ENCODE measurements around the gene UMPS.

Gene UMPS

DNA sequence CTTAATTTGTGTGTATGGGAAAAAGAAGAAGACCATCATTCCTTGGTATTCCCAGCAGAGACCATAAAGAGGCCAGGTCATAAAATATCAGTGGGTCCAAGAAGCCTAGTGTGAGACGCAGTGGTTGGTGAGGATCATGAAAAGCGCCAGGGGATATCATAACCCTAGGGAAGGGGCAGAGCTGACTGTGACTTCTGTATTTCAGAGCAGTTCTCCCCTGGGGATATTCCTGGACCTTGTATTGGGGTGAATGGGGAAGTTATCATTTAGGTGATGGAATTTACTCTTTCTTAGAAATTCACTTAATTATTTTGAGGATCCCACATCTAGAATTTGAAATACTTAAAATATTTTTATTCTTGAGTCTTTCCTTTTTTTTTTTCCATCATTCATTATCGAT is 34.9 kb upstream of the UMPS start:
- Histone ChIP-seq H3K27me3 (ENCODE audit: control insufficient read depth, insufficient read depth, low read length, poor library complexity, severe bottlenecking) (no peaks in the 10 kb centered on the region), H3K27ac (ENCODE audit: insufficient read depth, low read depth, low read length, poor library complexity, severe bottlenecking) (no peak overlapping the region), H3K4me3 (ENCODE audit: insufficient read depth, low read depth, low read length) (no peak overlapping the region), H3K36me3 (ENCODE audit: control insufficient read depth, insufficient read depth, low read length) (no peaks in the 10 kb centered on the region), H3K4me1 (ENCODE audit: control insufficient read depth, insufficient read depth, low read length) (no peaks in the 10 kb centered on the region), H3K9me3 (ENCODE audit: control insufficient read depth, low read length) (no peaks in the 10 kb centered on the region)
- WGBS, 2 experiments, result 97 to 100% methylated on average over 2 of the region's 3 CpGs

DNA sequence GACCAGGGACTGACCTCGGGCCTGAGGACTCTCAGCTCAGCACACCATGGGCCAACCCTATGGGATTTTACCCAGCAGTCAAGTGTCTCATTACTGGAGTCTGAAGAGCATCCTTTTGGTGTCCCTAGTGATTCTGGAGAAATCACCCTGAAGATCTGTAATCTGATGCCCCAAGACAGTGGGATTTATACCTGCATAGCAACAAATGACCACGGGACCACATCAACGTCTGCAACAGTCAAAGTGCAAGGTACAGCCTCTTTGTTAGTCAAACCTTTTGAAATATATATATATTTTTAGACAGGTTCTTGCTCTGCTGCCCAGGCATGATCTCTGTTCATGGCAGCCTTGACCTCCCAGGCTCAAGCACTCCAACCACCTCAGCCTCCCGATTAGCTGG is 34.2 kb upstream of the UMPS start:
- WGBS, 2 experiments, result 89 to 97% methylated on average over 3 to 4 of the region's 4 CpGs
- Histone ChIP-seq H3K9me3 (ENCODE audit: control insufficient read depth, low read length) (no peaks in the 10 kb centered on the region), H3K4me1 (ENCODE audit: control insufficient read depth, insufficient read depth, low read length) (no peaks in the 10 kb centered on the region)

DNA sequence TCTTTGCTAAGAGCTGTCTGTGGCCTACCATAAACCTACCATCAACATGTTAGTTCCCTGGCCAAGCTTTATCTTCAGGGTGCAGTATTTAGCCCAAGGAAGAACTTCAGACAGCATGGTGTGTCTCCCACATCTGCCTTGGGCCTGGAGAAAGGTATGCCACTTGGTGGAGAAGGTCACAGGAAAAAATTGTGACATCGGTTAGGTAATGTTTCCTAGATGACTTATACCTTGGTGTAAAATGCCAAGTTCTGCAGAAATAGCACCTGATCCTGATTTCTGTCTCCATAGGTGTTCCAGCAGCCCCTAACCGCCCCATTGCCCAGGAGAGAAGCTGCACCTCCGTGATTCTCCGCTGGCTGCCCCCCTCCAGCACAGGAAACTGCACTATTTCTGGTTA is 33.0 kb upstream of the UMPS start:
- H3K4me1 ChIP-seq (ENCODE audit: control insufficient read depth, insufficient read depth, low read length), result no peaks in the 10 kb centered on the region
- no peak overlapping the region for H3K4me3 ChIP-seq (ENCODE audit: insufficient read depth, low read depth, low read length)
- H3K27me3 ChIP-seq (ENCODE audit: control insufficient read depth, insufficient read depth, low read length, poor library complexity, severe bottlenecking), result no peaks in the 10 kb centered on the region
- no peaks in the 10 kb centered on the region for H3K36me3 ChIP-seq (ENCODE audit: control insufficient read depth, insufficient read depth, low read length)
- 91 to 93% methylated on average over 4 of the region's 4 CpGs for WGBS, 2 experiments
- no peaks in the 10 kb centered on the region for H3K9me3 ChIP-seq (ENCODE audit: control insufficient read depth, low read length)
- no peak overlapping the region for H3K27ac ChIP-seq (ENCODE audit: insufficient read depth, low read depth, low read length, poor library complexity, severe bottlenecking)

More for the DNA sequence above, 34.2 kb upstream of the UMPS start:
- H3K27ac ChIP-seq (ENCODE audit: insufficient read depth, low read depth, low read length, poor library complexity, severe bottlenecking), result no peak overlapping the region
- H3K4me3 ChIP-seq (ENCODE audit: insufficient read depth, low read depth, low read length), result no peak overlapping the region
- no peaks in the 10 kb centered on the region for H3K36me3 ChIP-seq (ENCODE audit: control insufficient read depth, insufficient read depth, low read length)
- H3K27me3 ChIP-seq (ENCODE audit: control insufficient read depth, insufficient read depth, low read length, poor library complexity, severe bottlenecking), result no peaks in the 10 kb centered on the region

DNA sequence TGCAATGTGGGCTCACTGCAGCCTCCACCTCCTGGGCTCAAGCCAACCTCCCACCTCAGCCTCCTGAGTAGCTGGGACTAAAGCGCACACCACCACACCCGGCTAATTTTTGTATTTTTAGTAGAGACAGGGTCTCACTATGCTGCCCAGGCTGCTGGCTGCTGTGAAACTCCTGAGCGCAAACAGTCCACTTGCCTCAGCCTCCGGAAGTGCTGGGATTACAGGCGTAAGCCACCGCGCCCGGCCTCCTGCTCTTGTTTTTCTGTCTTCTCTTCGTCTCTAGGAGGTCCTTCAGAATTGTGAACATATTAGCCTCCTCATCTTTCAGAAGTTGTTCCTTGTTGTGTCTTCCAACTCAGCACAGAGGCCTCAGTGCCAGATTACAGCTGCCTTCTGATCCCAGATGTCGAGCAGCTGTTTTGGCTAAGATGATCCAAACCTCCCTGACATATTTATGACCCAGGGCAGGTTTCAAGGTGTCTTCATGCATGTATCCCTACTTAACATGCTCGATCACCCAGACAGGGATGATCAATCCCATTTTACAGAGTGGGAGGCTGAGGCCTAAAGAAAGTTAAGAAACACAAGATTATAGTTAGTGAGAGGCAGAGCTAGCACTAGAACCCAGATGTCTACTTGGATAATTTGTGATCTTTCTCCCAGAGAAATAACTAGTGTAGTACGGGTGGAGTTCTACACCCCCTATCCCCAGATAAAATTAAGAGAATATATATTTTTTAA is 32.1 kb upstream of the UMPS start:
- Histone ChIP-seq H3K4me1 (ENCODE audit: control insufficient read depth, insufficient read depth, low read length) (no peaks in the 10 kb centered on the region), H3K27ac (ENCODE audit: insufficient read depth, low read depth, low read length, poor library complexity, severe bottlenecking) (no peak overlapping the region), H3K9me3 (ENCODE audit: control insufficient read depth, low read length) (no peaks in the 10 kb centered on the region), H3K4me3 (ENCODE audit: insufficient read depth, low read depth, low read length) (no peak overlapping the region), H3K27me3 (ENCODE audit: control insufficient read depth, insufficient read depth, low read length, poor library complexity, severe bottlenecking) (no peaks in the 10 kb centered on the region), H3K36me3 (ENCODE audit: control insufficient read depth, insufficient read depth, low read length) (no peaks in the 10 kb centered on the region)
- WGBS, 2 experiments, result 92 to 95% methylated on average over 12 of the region's 12 CpGs

GRCh38 chr3:124699051-124699450 is 31.2 kb upstream of the UMPS start:
- no peaks in the 10 kb centered on the region for H3K27me3 ChIP-seq (ENCODE audit: control insufficient read depth, insufficient read depth, low read length, poor library complexity, severe bottlenecking)
- WGBS, 2 experiments, result 92% methylated on average over 1 of the region's 1 CpG; no CpG with 5 or more reads in 1 of the 2 experiments

GRCh38 chr3:124699686-124700396 is 30.4 kb upstream of the UMPS start:
- Histone ChIP-seq H3K4me3 (ENCODE audit: insufficient read depth, low read depth, low read length) (no peak overlapping the region), H3K4me1 (ENCODE audit: control insufficient read depth, insufficient read depth, low read length) (no peaks in the 10 kb centered on the region), H3K27me3 (ENCODE audit: control insufficient read depth, insufficient read depth, low read length, poor library complexity, severe bottlenecking) (no peaks in the 10 kb centered on the region), H3K9me3 (ENCODE audit: control insufficient read depth, low read length) (no peaks in the 10 kb centered on the region), H3K36me3 (ENCODE audit: control insufficient read depth, insufficient read depth, low read length) (no peaks in the 10 kb centered on the region), H3K27ac (ENCODE audit: insufficient read depth, low read depth, low read length, poor library complexity, severe bottlenecking) (no peak overlapping the region)
- WGBS, 2 experiments, result 84 to 87% methylated on average over 12 of the region's 12 CpGs

More at GRCh38 chr3:124699051-124699450, 31.2 kb upstream of the UMPS start:
- H3K4me3 ChIP-seq (ENCODE audit: insufficient read depth, low read depth, low read length), result no peak overlapping the region
- no peaks in the 10 kb centered on the region for H3K36me3 ChIP-seq (ENCODE audit: control insufficient read depth, insufficient read depth, low read length)
- no peaks in the 10 kb centered on the region for H3K4me1 ChIP-seq (ENCODE audit: control insufficient read depth, insufficient read depth, low read length)
- no peaks in the 10 kb centered on the region for H3K9me3 ChIP-seq (ENCODE audit: control insufficient read depth, low read length)
- H3K27ac ChIP-seq (ENCODE audit: insufficient read depth, low read depth, low read length, poor library complexity, severe bottlenecking), result no peak overlapping the region

DNA sequence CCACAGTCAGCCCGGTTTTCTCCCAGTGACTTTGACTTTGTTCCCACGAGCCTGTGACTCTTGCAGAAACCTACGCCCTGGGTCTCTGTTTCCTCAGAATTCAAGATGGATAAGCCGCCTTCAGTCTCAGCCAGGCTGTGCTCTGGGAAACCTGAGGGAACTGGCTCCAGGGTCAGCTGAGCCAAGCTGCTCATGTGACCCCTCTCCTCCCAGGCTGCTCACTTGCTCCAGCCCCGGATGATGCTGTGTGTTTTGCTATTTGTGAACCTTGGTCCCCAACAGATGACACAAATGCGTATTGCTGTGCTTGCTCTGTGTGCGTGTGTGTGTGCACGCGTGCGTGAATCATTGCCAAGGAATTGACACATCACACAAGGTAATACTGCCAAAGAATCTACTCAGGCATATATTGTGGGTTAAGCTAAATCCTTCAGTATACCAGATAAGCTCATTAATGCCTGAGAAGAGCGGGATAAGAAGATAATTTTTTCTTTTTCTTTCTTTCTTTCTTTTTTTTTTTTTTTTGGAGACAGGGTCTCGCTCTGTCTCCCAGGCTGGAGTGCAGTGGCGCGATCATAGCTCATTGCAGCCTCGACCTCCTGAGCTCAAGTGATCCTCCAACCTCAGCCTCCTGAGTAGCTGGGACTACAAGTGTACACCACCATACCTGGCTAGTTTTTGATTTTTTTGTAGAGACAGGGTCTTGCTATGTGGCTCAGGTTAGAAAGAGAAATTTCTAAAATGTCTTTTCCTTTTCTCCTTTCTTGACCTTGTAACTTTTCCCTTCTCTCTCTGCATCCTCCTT is 29.2 kb upstream of the UMPS start:
- no peaks in the 10 kb centered on the region for H3K27me3 ChIP-seq (ENCODE audit: control insufficient read depth, insufficient read depth, low read length, poor library complexity, severe bottlenecking)
- no peak overlapping the region for H3K4me3 ChIP-seq (ENCODE audit: insufficient read depth, low read depth, low read length)
- H3K4me1 ChIP-seq (ENCODE audit: control insufficient read depth, insufficient read depth, low read length), result no peaks in the 10 kb centered on the region
- H3K9me3 ChIP-seq (ENCODE audit: control insufficient read depth, low read length), result no peaks in the 10 kb centered on the region
- no peaks in the 10 kb centered on the region for H3K36me3 ChIP-seq (ENCODE audit: control insufficient read depth, insufficient read depth, low read length)
- WGBS, 2 experiments, result 91 to 93% methylated on average over 14 to 15 of the region's 15 CpGs
- no peak overlapping the region for H3K27ac ChIP-seq (ENCODE audit: insufficient read depth, low read depth, low read length, poor library complexity, severe bottlenecking)

GRCh38 chr3:124701687-124702086 is 28.6 kb upstream of the UMPS start:
- Histone ChIP-seq H3K27ac (ENCODE audit: insufficient read depth, low read depth, low read length, poor library complexity, severe bottlenecking) (no peak overlapping the region), H3K27me3 (ENCODE audit: control insufficient read depth, insufficient read depth, low read length, poor library complexity, severe bottlenecking) (no peaks in the 10 kb centered on the region), H3K4me1 (ENCODE audit: control insufficient read depth, insufficient read depth, low read length) (no peaks in the 10 kb centered on the region), H3K36me3 (ENCODE audit: control insufficient read depth, insufficient read depth, low read length) (no peaks in the 10 kb centered on the region), H3K4me3 (ENCODE audit: insufficient read depth, low read depth, low read length) (no peak overlapping the region), H3K9me3 (ENCODE audit: control insufficient read depth, low read length) (no peaks in the 10 kb centered on the region)
- WGBS, 2 experiments, result 89 to 98% methylated on average over 3 to 4 of the region's 4 CpGs

GRCh38 chr3:124702950-124703349 is 27.3 kb upstream of the UMPS start:
- no peak overlapping the region for H3K27ac ChIP-seq (ENCODE audit: insufficient read depth, low read depth, low read length, poor library complexity, severe bottlenecking)
- no peak overlapping the region for H3K4me3 ChIP-seq (ENCODE audit: insufficient read depth, low read depth, low read length)
- no peaks in the 10 kb centered on the region for H3K36me3 ChIP-seq (ENCODE audit: control insufficient read depth, insufficient read depth, low read length)
- H3K9me3 ChIP-seq (ENCODE audit: control insufficient read depth, low read length), result no peaks in the 10 kb centered on the region
- WGBS, 2 experiments, result 91 to 92% methylated on average over 7 of the region's 7 CpGs
- peaks cover 6% of the 10 kb centered on the region for H3K4me1 ChIP-seq (ENCODE audit: control insufficient read depth, insufficient read depth, low read length)
- H3K27me3 ChIP-seq (ENCODE audit: control insufficient read depth, insufficient read depth, low read length, poor library complexity, severe bottlenecking), result no peaks in the 10 kb centered on the region

GRCh38 chr3:124705552-124705951 is 24.7 kb upstream of the UMPS start:
- Histone ChIP-seq H3K27ac (ENCODE audit: insufficient read depth, low read depth, low read length, poor library complexity, severe bottlenecking) (no peak overlapping the region), H3K4me3 (ENCODE audit: insufficient read depth, low read depth, low read length) (no peak overlapping the region), H3K4me1 (ENCODE audit: control insufficient read depth, insufficient read depth, low read length) (peaks cover 7% of the 10 kb centered on the region), H3K9me3 (ENCODE audit: control insufficient read depth, low read length) (peaks cover 2% of the 10 kb centered on the region), H3K36me3 (ENCODE audit: control insufficient read depth, insufficient read depth, low read length) (no peaks in the 10 kb centered on the region), H3K27me3 (ENCODE audit: control insufficient read depth, insufficient read depth, low read length, poor library complexity, severe bottlenecking) (no peaks in the 10 kb centered on the region)
- WGBS, 2 experiments, result 82 to 94% methylated on average over 1 of the region's 1 CpG

All from ectodermal cell (in vitro differentiated cells).